Vagina (tissue), 2 donors: ENCODE results near the gene FXYD3. TPM values are rescaled to one million over a fixed set of nuclear protein-coding genes. Genes with fewer than 3 reads are reported as not detected.

Source experiments
- DNase-seq, 2 donors: peaks; one replicate each; pipeline ENCODE4 v3.0.0-alpha.2; 2017; ENCODE audit errors: extremely low spot score in 2 of 2
- H3K27ac ChIP-seq: fragments of 200-600 bp; sonication (generic); one replicate; pipeline ENCODE4 v1.5.1; 2019
- H3K27me3 ChIP-seq: fragments of 200-600 bp; sonication (generic); one replicate; pipeline ENCODE4 v1.5.1; 2019
- H3K36me3 ChIP-seq, 2 donors: fragments of 200-600 bp; sonication (generic); one replicate each; pipeline ENCODE4 v1.5.1; 2017 to 2019
- H3K4me1 ChIP-seq: fragments of 200-600 bp; sonication (generic); one replicate; pipeline ENCODE4 v1.5.1; 2019
- H3K4me3 ChIP-seq, 2 donors: fragments of 200-600 bp; sonication (generic); 1 replicate in 1 of 2; 2 replicates in 1 of 2; pipeline ENCODE4 v1.5.1; 2016 to 2019
- H3K9me3 ChIP-seq: fragments of 200-600 bp; sonication (generic); one replicate; pipeline ENCODE4 v1.5.1; 2019
- POLR2A ChIP-seq, 2 donors: fragments of 450-650 bp; IDR thresholded peaks; one replicate each; pipeline ENCODE4 v1.6.1; 2017; ENCODE audit warnings: antibody characterized with exemption in 2 of 2, mild to moderate bottlenecking in 2 of 2, moderate library complexity in 2 of 2
- POLR2AphosphoS5 ChIP-seq, 2 donors: sonication (generic); formaldehyde crosslinking; IDR thresholded peaks; one replicate each; pipeline ENCODE4 v1.9.0; 2017; ENCODE audit warnings: antibody characterized with exemption in 2 of 2, mild to moderate bottlenecking in 2 of 2, low read depth in 1 of 2; ENCODE audit not compliant: insufficient read depth in 1 of 2
- intact Hi-C: fragments of 100-400 bp; cut with DNase I; formaldehyde crosslinking; loops from one replicate; pipeline ENCODE4 v1.15.1; 2023
- total RNA-seq: library from RNA; depleted of rRNA; stranded (reverse); fragments of >200 nt; gene quantifications from one replicate; pipeline ENCODE4 v1.2.3, GENCODE V29; 2016
- TF ChIP-seq, protein P1 (sequence below), 3 experiments: fragments of 450-650 bp in 2 of 3; fragments of 200-600 bp in 1 of 3; sonication (generic) in 1 of 3; IDR thresholded peaks; one replicate each; pipeline ENCODE4 v1.5.1; 2017 to 2019; ENCODE audit warnings: antibody characterized with exemption in 3 of 3, mild to moderate bottlenecking in 2 of 3, moderate library complexity in 2 of 3

FXYD3 gene
- total RNA-seq, 1 donor from 2014 or later = 788 TPM

DNA sequence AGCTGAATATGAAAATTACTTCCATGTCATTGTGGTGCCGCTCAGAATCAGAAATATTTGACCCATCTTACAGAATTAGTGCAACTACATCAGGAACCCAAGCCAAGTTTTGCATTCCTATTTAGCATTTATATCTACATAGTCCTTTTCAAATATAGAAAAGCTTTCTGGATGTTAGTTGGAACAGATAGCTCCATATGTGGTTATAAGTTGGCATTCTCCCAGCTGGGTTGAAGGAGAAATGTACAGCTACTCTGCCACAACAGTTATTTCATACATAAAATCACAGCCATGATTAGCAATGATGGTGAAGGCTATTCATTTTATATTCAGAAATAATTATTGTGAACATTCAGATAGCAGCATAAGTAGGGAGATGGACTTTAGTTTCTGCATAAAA is 45.9 kb upstream of the FXYD3 start:
- Histone ChIP-seq H3K9me3 (no peaks in the 10 kb centered on the region), H3K4me3 (no peak overlapping the region), H3K27ac (no peak overlapping the region), H3K4me1 (no peaks in the 10 kb centered on the region), H3K36me3 (no peaks in the 10 kb centered on the region), H3K27me3 (no peaks in the 10 kb centered on the region)
- no peak for DNase-seq
- TF ChIP-seq, protein P1, sequence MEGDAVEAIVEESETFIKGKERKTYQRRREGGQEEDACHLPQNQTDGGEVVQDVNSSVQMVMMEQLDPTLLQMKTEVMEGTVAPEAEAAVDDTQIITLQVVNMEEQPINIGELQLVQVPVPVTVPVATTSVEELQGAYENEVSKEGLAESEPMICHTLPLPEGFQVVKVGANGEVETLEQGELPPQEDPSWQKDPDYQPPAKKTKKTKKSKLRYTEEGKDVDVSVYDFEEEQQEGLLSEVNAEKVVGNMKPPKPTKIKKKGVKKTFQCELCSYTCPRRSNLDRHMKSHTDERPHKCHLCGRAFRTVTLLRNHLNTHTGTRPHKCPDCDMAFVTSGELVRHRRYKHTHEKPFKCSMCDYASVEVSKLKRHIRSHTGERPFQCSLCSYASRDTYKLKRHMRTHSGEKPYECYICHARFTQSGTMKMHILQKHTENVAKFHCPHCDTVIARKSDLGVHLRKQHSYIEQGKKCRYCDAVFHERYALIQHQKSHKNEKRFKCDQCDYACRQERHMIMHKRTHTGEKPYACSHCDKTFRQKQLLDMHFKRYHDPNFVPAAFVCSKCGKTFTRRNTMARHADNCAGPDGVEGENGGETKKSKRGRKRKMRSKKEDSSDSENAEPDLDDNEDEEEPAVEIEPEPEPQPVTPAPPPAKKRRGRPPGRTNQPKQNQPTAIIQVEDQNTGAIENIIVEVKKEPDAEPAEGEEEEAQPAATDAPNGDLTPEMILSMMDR (IDR thresholded peaks at IDR 0.05) = no peak
- no peak for TF ChIP-seq POLR2A (IDR thresholded peaks at IDR 0.05)
- TF ChIP-seq POLR2AphosphoS5 (IDR thresholded peaks at IDR 0.05; ENCODE audit: insufficient read depth in 1 of 2, low read depth in 1 of 2) = no peak
- intact Hi-C loops = loop anchor here (10.0 kb wide), 1 partner anchor 205 kb away; no protein-coding TSS in a partner anchor

DNA sequence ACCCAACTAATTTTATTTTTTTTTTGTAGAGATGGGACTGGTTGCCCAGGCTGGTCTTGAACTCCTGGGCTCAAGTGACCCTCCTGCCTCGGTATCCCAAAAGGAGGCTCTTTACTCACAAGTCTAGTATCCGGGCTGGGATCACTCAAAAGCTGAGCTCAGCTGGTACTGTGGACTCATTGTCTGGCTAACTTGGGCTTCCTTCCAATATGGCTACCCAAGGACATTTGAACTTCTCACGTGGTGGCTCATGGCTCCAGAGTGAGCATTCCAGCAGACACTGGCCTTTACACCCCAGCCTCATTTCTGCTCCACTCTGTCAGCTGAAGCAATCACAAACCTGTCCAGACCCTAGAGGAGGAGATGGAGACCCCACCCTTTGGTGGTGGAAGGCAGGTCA is 45.2 kb upstream of the FXYD3 start:
- intact Hi-C loops = no loop called here
- Histone ChIP-seq H3K27me3 (no peaks in the 10 kb centered on the region), H3K36me3 (no peaks in the 10 kb centered on the region), H3K4me3 (no peak overlapping the region), H3K27ac (no peak overlapping the region), H3K9me3 (no peaks in the 10 kb centered on the region), H3K4me1 (no peaks in the 10 kb centered on the region)
- DNase-seq = no peak
- TF ChIP-seq, protein P1 (IDR thresholded peaks at IDR 0.05) = no peak
- no peak for TF ChIP-seq POLR2AphosphoS5 (IDR thresholded peaks at IDR 0.05; ENCODE audit: insufficient read depth in 1 of 2, low read depth in 1 of 2)
- no peak for TF ChIP-seq POLR2A (IDR thresholded peaks at IDR 0.05)

DNA sequence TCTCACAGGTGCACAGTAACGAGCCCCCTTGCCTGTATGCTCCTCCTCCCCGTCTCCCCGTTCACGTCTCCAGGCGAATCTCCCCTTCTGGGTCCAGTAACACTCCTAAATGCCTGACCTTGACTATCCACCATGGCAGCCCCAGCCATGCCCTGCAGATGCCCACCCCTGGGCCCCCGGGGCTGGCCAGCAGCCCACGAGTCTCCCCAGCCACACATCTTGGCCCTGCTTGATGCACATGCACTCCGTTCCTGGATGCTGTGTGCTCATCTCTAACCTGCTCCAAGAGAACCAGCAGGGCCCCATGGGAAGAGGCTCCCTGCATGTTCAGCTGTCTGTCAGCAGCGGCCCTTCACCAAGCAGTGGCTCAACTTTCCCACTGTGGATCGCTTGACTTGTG is 42.1 kb upstream of the FXYD3 start:
- H3K36me3 ChIP-seq = no peaks in the 10 kb centered on the region
- intact Hi-C loops = no loop called here
- H3K27ac ChIP-seq = no peak overlapping the region
- H3K4me3 ChIP-seq = no peak overlapping the region
- TF ChIP-seq POLR2A (IDR thresholded peaks at IDR 0.05) = no peak
- TF ChIP-seq, protein P1 (IDR thresholded peaks at IDR 0.05) = no peak
- TF ChIP-seq POLR2AphosphoS5 (IDR thresholded peaks at IDR 0.05; ENCODE audit: insufficient read depth in 1 of 2, low read depth in 1 of 2) = no peak
- no peak for DNase-seq
- no peaks in the 10 kb centered on the region for H3K4me1 ChIP-seq
- H3K9me3 ChIP-seq = no peaks in the 10 kb centered on the region
- no peaks in the 10 kb centered on the region for H3K27me3 ChIP-seq

DNA sequence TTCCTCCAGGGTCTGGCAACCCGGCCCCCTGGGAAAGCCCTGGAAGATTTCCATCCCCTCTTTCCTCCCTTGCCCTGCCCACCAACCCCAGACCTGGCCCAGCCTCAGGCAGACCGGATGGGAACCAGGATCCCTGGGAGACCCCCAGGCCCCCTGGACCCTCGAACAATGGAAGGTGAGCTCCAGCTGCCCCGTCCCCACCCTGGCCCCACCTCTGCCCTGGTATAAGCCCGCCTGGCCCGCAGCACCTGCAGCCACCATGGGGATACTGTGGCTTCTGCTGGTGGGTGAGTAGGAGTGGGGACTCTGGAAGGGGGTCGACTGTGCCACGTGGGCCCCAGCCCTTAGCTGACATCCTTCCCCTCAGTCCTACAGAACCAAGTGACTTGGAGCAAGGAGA is 41.7 kb upstream of the FXYD3 start:
- Histone ChIP-seq H3K9me3 (no peaks in the 10 kb centered on the region), H3K4me1 (no peaks in the 10 kb centered on the region), H3K27me3 (no peaks in the 10 kb centered on the region), H3K36me3 (no peaks in the 10 kb centered on the region), H3K27ac (no peak overlapping the region), H3K4me3 (no peak overlapping the region)
- intact Hi-C loops = no loop called here
- TF ChIP-seq, protein P1 (IDR thresholded peaks at IDR 0.05) = no peak
- TF ChIP-seq POLR2A (IDR thresholded peaks at IDR 0.05) = no peak
- TF ChIP-seq POLR2AphosphoS5 (IDR thresholded peaks at IDR 0.05; ENCODE audit: insufficient read depth in 1 of 2, low read depth in 1 of 2) = no peak
- DNase-seq = no peak

DNA sequence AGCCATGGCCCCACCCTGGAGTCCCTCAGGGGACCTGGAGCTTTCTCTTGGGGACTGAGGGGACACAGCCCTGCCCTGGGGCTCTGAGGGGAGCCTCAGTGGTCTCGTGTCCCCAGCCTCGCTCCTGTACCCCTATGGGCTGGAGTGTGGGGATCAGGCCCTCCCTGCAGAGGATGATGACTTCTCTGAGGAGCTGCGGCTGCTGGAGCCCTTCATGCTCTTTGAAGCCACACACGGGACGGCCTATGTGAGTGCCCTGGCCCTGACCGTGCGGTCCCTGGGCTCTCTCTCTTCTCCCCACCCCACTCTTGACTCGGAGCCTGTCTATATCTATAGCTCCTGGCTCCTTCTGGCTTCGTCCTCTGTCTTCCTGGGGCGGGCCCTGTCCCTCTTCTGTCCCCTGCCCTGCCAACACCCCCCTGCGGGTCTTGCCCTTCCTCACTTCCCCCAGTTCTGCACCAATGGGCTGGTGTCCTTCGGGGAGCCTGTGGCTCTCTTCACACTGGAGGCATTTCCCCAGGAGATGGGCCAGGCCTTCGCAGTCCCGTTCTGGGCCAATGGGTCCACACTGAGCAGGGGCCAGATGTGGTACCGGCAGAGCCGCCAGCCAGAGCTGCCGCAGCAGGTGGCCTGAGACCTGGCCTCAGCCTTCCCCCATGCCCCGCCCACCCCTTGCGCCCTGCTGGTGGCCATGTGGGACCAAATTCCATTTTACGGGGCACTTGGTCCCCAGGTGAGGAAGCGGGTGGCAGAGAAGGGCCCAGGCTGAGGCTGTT is 41.0 kb upstream of the FXYD3 start:
- intact Hi-C loops = loop anchor here (5.0 kb wide), 1 partner anchor 68 kb away; the partner anchor contains the start of gene FXYD7

More for the DNA sequence above, 41.0 kb upstream of the FXYD3 start:
- TF ChIP-seq, protein P1 (IDR thresholded peaks at IDR 0.05) = no peak
- no peak for TF ChIP-seq POLR2A (IDR thresholded peaks at IDR 0.05)
- no peak for TF ChIP-seq POLR2AphosphoS5 (IDR thresholded peaks at IDR 0.05; ENCODE audit: insufficient read depth in 1 of 2, low read depth in 1 of 2)
- Histone ChIP-seq H3K36me3 (no peaks in the 10 kb centered on the region), H3K27me3 (no peaks in the 10 kb centered on the region), H3K4me1 (no peaks in the 10 kb centered on the region), H3K4me3 (no peak overlapping the region), H3K9me3 (no peaks in the 10 kb centered on the region), H3K27ac (no peak overlapping the region)
- DNase-seq = no peak
